Heart left ventricle (tissue), 16 donors: Measurements from ENCODE around the gene ANKRD39. TPM values are rescaled to one million over a fixed set of nuclear protein-coding genes. Genes with fewer than 3 reads are reported as not detected.

Experiments used
- ATAC-seq, 4 donors: fragments of 200-7000 bp; cut with Tn5 transposase; one replicate each; pipeline ENCODE4 v1.9.1; 2020 to 2022; ENCODE audit warnings: moderate library complexity in 4 of 4, mild to moderate bottlenecking in 3 of 4, moderate number of reproducible peaks in 1 of 4
- DNase-seq, 5 donors: peaks; one replicate each; pipeline ENCODE4 v3.0.0-alpha.2; 2020
- H3K27ac ChIP-seq, 12 donors: fragments of 200-600 bp; sonication (generic) in 4 of 12; one replicate each; pipeline versions ENCODE4 v1.5.0 to v1.8.0; 2016 to 2022; ENCODE audit warnings: mild to moderate bottlenecking in 2 of 12
- H3K27me3 ChIP-seq, 9 donors: fragments of 200-600 bp; sonication (generic) in 2 of 9; one replicate each; pipeline versions ENCODE4 v1.5.1 to v1.8.0; 2016 to 2022; ENCODE audit warnings: mild to moderate bottlenecking in 3 of 9
- H3K36me3 ChIP-seq, 9 donors: fragments of 200-600 bp; sonication (generic) in 2 of 9; one replicate each; pipeline versions ENCODE4 v1.5.0 to v1.8.0; 2018 to 2022; ENCODE audit warnings: mild to moderate bottlenecking in 2 of 9
- H3K4me1 ChIP-seq, 12 donors: fragments of 200-600 bp; sonication (generic) in 4 of 12; one replicate each; pipeline versions ENCODE4 v1.5.0 to v1.8.0; 2016 to 2022; ENCODE audit warnings: mild to moderate bottlenecking in 3 of 12
- H3K4me3 ChIP-seq, 12 donors: fragments of 200-600 bp; sonication (generic) in 4 of 12; one replicate each; pipeline versions ENCODE4 v1.5.0 to v1.8.0; 2017 to 2022; ENCODE audit warnings: mild to moderate bottlenecking in 9 of 12, moderate library complexity in 4 of 12
- H3K9me3 ChIP-seq, 12 donors: fragments of 200-600 bp; sonication (generic) in 4 of 12; one replicate each; pipeline versions ENCODE4 v1.5.0 to v1.8.0; 2016 to 2022; ENCODE audit warnings: mild to moderate bottlenecking in 1 of 12
- CTCF ChIP-seq, 12 donors: fragments of 200-600 bp; sonication (generic) in 4 of 12; IDR thresholded peaks; one replicate each; pipeline versions ENCODE4 v1.5.0 to v1.8.0; 2018 to 2022; ENCODE audit warnings: antibody characterized with exemption in 12 of 12, mild to moderate bottlenecking in 5 of 12
- POLR2A ChIP-seq, 2 donors: fragments of 450-650 bp; IDR thresholded peaks; one replicate each; pipeline ENCODE4 v1.6.1; 2017; ENCODE audit warnings: antibody characterized with exemption in 2 of 2, mild to moderate bottlenecking in 2 of 2, moderate library complexity in 2 of 2
- WGBS, 4 donors: extraction: QIAGEN DNeasy Blood & Tissue Kit in 2 of 4; methylation state at CpG; one replicate each; pipeline versions ENCODE4 v1.1.5 to v1.1.7; 2013 to 2018; 5-methylcytosine and 5-hydroxymethylcytosine counted together
- intact Hi-C, 10 donors: fragments of 100-400 bp; cut with DNase I; formaldehyde crosslinking; loops; one replicate each; pipeline versions ENCODE4 v1.11.1 to v1.14.2; 2022
- polyA plus RNA-seq, 2 donors: library from polyadenylated mRNA; stranded (reverse); fragments of 200-250 nt; gene quantifications; one replicate each; pipeline ENCODE4 v1.2.3, GENCODE V29; 2013
- total RNA-seq, 9 donors: library from RNA; depleted of rRNA in 2 of 9; stranded (reverse); fragments of >200 nt in 2 of 9; fragmentation: NEBNext Ultra II Directional in 3 of 9; extraction: Animal tissue kit (Norgen Biotek cat#: 25700) in 3 of 9; gene quantifications; one replicate each; pipeline versions ENCODE4 v1.1.0 to v1.2.4, GENCODE V29; 2016 to 2023
- donor health status: ischemic (EF 13 %, LVEDD 7.1; RV severe dilation, severe dysfunction).
- donor health status: healthy with polysubstance abuse.
- donor health status: DM: no; HTN: yes; CAD: no.
- donor health status: DM: no; HTN: no; CAD: no.
- donor health status: ischemic (EF 25% LVEDD 6.9; RV normal size, moderate dysfunction).
- donor health status: ischemic (EF 25% LVEDD 5.7; RV mildly dilated, moderate dysfunction).
- donor health status: healthy.
- donor health status: DM: yes; HTN: yes; CAD: no.
- donor health status: ischemic (EF 35%, LVEDD 5.7; RV mildly dilated, moderate dysfunction).
- donor health status: nonischemic (EF 11% LVEDD 7.7; RV severe dilation, severe dysfunction).
- donor health status: DM: yes; HTN: yes; CAD: no.
- donor health status: PGD.
- donor health status: ischemic (EF 29% LVEDD 5.4; RV normal size, mild dysfunction).
- donor health status: nonischemic (EF 23%, LVEDD 6.1; RV moderate dilation, normal function).

ANKRD39 gene
- total and polyA plus RNA-seq, 11 donors: 13.3 to 33.4 (median 17.5) TPM

- no peaks in the 10 kb centered on the region for H3K27me3 ChIP-seq
- no peaks in the 10 kb centered on the region for H3K9me3 ChIP-seq
- DNase-seq (peak; percentile 58 to 86 (median 71)), ATAC-seq (peak; percentile 76 to 93 (median 90))
- no peak overlapping the region for H3K4me3 ChIP-seq
- intact Hi-C loops: loop anchor here in 5 of 10 donors (5.0 kb wide), 2 partner anchors 34 to 39 kb away; partner anchors contain the start of gene CNNM4 (in 4 of the 5)
- 49 to 50% (median 50%) methylated on average over 15 of the region's 15 CpGs for whole genome bisulfite sequencing, 4 donors
- TF ChIP-seq POLR2A (IDR thresholded peaks at IDR 0.05) (no peak), CTCF (IDR thresholded peaks at IDR 0.05) (peak; percentile 64 to 86 (median 80))
- peak overlapping the region in 1 of 12 donors; percentile 63 for H3K27ac ChIP-seq
- H3K4me1 ChIP-seq: peaks cover 0 to 7% (median 2%) of the 10 kb centered on the region in 12 donors
- peaks cover 0 to 58% (median 40%) of the 10 kb centered on the region in 9 donors for H3K36me3 ChIP-seq
Observed at GRCh38 chr2:96801005-96801785, 56.6 kb downstream of the ANKRD39 start.

- Histone ChIP-seq H3K9me3 (no peaks in the 10 kb centered on the region), H3K4me1 (peaks cover 0 to 7% (median 2%) of the 10 kb centered on the region in 12 donors), H3K4me3 (no peak overlapping the region), H3K27ac (peak overlapping the region in 1 of 12 donors; percentile 63), H3K27me3 (no peaks in the 10 kb centered on the region), H3K36me3 (peaks cover 0 to 58% (median 40%) of the 10 kb centered on the region in 9 donors)
- intact Hi-C loops: loop anchor here in 5 of 10 donors (5.0 kb wide), 2 partner anchors 33 to 38 kb away; partner anchors contain the start of gene CNNM4 (in 4 of the 5)
- WGBS, 4 donors: 89 to 93% (median 90%) methylated on average over 23 to 27 of the region's 27 CpGs
- TF ChIP-seq CTCF (IDR thresholded peaks at IDR 0.05) (no peak), POLR2A (IDR thresholded peaks at IDR 0.05) (no peak)
- DNase-seq (no peak), ATAC-seq (peak in 3 of 4 donors; percentile 2 to 40 (median 3))
Observed at GRCh38 chr2:96800061-96801004, 57.5 kb downstream of the ANKRD39 start.

GRCh38 chr2:96799623-96799935 lies 58.2 kb downstream of the ANKRD39 start:
- Histone ChIP-seq H3K36me3 (peaks cover 0 to 55% (median 40%) of the 10 kb centered on the region in 9 donors), H3K4me1 (peaks cover 0 to 7% (median 3%) of the 10 kb centered on the region in 12 donors), H3K27me3 (no peaks in the 10 kb centered on the region), H3K27ac (no peak overlapping the region), H3K4me3 (no peak overlapping the region), H3K9me3 (no peaks in the 10 kb centered on the region)
- TF ChIP-seq CTCF (IDR thresholded peaks at IDR 0.05) (no peak), POLR2A (IDR thresholded peaks at IDR 0.05) (no peak)
- intact Hi-C loops: loop anchor here in 1 of 10 donors (5.0 kb wide), 1 partner anchor 52 kb away; no protein-coding TSS in a partner anchor
- no peak for DNase-seq
- no peak for ATAC-seq
- WGBS, 4 donors: 88 to 92% (median 89%) methylated on average over 8 of the region's 8 CpGs
